T-helper 2 cell treated with Interferon-gamma antibody and Interleukin-4, amounts not matched to agents 5 μg/mL and 100 μg/mL, for 36 hours (primary cell): ENCODE measurements around the gene MED29.
A peak's percentile ranks its signal among the peaks of the same experiment; 100 is the strongest.

Source experiments
- DNase-seq: peaks from one replicate; pipeline ENCODE4 v3.0.0; 2021; ENCODE audit warnings: low spot score
- H3K27ac Mint-ChIP-seq: one replicate; pipeline ENCODE4 v1.8.0; 2021; ENCODE audit warnings: mild to moderate bottlenecking, mixed read lengths
- H3K27me3 Mint-ChIP-seq: one replicate; pipeline ENCODE4 v1.8.0; 2021; ENCODE audit warnings: low read depth, mixed read lengths
- H3K36me3 Mint-ChIP-seq: one replicate; pipeline ENCODE4 v1.8.0; 2021; ENCODE audit warnings: low read depth, mixed read lengths
- H3K4me1 Mint-ChIP-seq: one replicate; pipeline ENCODE4 v1.8.0; 2021; ENCODE audit warnings: low read depth, mixed read lengths
- H3K4me3 Mint-ChIP-seq: one replicate; pipeline ENCODE4 v1.8.0; 2022; ENCODE audit warnings: mild to moderate bottlenecking, moderate library complexity, mixed read lengths
- H3K9me3 Mint-ChIP-seq: one replicate; pipeline ENCODE4 v1.8.0; 2021; ENCODE audit warnings: mixed read lengths

The MED29 gene

GRCh38 chr19:39408392-39409207 is 17.4 kb downstream of the MED29 start:
- peaks cover 36% of the 10 kb centered on the region for H3K4me1 Mint-ChIP-seq
- H3K9me3 Mint-ChIP-seq, result no peaks in the 10 kb centered on the region
- H3K27me3 Mint-ChIP-seq, result peaks cover 4% of the 10 kb centered on the region
- peak overlapping the region; percentile 98 for H3K27ac Mint-ChIP-seq
- peaks cover 38% of the 10 kb centered on the region for H3K36me3 Mint-ChIP-seq
- H3K4me3 Mint-ChIP-seq, result peak overlapping the region; percentile 90
- no peak for DNase-seq

- Mint-ChIP-seq H3K4me3 (peak overlapping the region; percentile 90), H3K4me1 (peaks cover 40% of the 10 kb centered on the region), H3K36me3 (peaks cover 41% of the 10 kb centered on the region), H3K27ac (peak overlapping the region; percentile 98), H3K27me3 (peaks cover 4% of the 10 kb centered on the region), H3K9me3 (no peaks in the 10 kb centered on the region)
- DNase-seq, result peak; percentile 71
Observed at GRCh38 chr19:39409208-39410016, 18.2 kb downstream of the MED29 start.

DNA sequence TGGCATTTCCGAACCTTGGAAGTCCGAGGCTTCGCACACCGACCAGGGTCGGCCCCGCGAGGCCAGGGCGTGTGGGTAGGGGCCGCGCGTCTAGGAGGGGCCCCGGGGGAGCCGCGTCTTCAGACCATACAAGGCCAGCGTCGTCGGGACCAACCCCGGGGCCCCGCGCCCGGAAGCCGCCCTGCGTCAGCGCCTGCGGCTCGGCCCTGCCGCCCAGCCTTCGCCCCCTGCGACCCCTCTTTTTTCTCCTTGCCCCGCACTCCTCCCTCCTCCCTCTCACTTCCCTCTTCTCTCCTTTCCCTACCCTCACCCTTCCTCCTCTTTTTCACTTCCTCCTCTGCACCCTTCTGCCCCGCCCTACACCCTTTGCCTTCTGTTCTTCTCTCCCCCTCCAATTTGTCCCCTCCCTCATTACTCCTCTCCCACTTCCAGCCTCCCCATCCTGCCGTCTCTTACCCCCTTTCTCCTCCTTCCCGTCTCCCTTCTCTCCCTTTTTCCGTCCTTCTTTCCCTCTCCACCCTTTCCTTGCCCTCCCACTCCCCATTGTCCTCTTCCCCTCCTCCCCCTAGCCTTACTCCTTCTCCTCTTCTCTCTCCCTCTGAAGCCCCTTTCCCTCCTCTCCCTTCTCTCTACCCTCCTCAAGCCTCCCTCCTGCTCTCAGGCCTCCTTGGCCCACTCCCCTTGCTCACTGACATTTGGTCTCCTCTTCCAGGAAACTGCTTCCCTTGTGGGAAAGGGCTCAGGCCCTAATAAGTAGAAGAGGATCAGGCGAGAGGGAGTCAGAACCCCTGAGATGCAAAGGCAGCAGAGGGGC is 19.0 kb downstream of the MED29 start:
- peak overlapping the region; percentile 94 for H3K27ac Mint-ChIP-seq
- no peaks in the 10 kb centered on the region for H3K9me3 Mint-ChIP-seq
- H3K36me3 Mint-ChIP-seq, result peaks cover 43% of the 10 kb centered on the region
- peak; percentile 63 for DNase-seq
- peak overlapping the region; percentile 85 for H3K4me3 Mint-ChIP-seq
- H3K4me1 Mint-ChIP-seq, result peaks cover 40% of the 10 kb centered on the region
- peaks cover 4% of the 10 kb centered on the region for H3K27me3 Mint-ChIP-seq

GRCh38 chr19:39410831-39411080 is 19.6 kb downstream of the MED29 start:
- peak overlapping the region; percentile 85 for H3K4me3 Mint-ChIP-seq
- DNase-seq, result no peak
- peaks cover 35% of the 10 kb centered on the region for H3K4me1 Mint-ChIP-seq
- peaks cover 4% of the 10 kb centered on the region for H3K27me3 Mint-ChIP-seq
- peaks cover 43% of the 10 kb centered on the region for H3K36me3 Mint-ChIP-seq
- peak overlapping the region; percentile 94 for H3K27ac Mint-ChIP-seq
- no peaks in the 10 kb centered on the region for H3K9me3 Mint-ChIP-seq

GRCh38 chr19:39411081-39411831 is 20.1 kb downstream of the MED29 start:
- Mint-ChIP-seq H3K9me3 (no peaks in the 10 kb centered on the region), H3K27me3 (peaks cover 4% of the 10 kb centered on the region), H3K36me3 (peaks cover 41% of the 10 kb centered on the region), H3K4me3 (peak overlapping the region; percentile 85), H3K4me1 (peaks cover 31% of the 10 kb centered on the region), H3K27ac (peak overlapping the region; percentile 94)
- DNase-seq, result no peak

DNA sequence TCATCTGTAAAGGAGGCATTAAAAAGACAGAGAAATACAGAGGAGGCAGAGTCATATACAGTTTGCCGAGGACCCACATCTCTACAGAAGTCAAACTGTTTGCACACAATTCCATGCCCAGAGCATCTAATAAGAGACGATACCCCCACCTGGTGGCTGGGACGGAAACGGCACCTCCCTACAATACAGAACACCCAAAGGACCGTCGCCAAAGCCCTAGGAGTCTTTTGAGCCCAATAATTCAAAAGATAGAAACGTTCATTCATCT is 20.6 kb downstream of the MED29 start:
- Mint-ChIP-seq H3K36me3 (peaks cover 41% of the 10 kb centered on the region), H3K4me1 (peaks cover 30% of the 10 kb centered on the region), H3K9me3 (no peaks in the 10 kb centered on the region), H3K4me3 (peak overlapping the region; percentile 85), H3K27me3 (peaks cover 4% of the 10 kb centered on the region), H3K27ac (peak overlapping the region; percentile 94)
- DNase-seq, result peak; percentile 84

GRCh38 chr19:39412100-39412866 is 21.1 kb downstream of the MED29 start, which contains the start of gene PLEKHG2:
Gene PLEKHG2, plus strand, starts transcription at chr19:39412669. Its CDS starts 1,418 bp downstream, at chr19:39414087.
- peak within 1 kb of the TSS; percentile 94 for H3K27ac Mint-ChIP-seq
- H3K36me3 Mint-ChIP-seq, result peaks cover 37% of the 10 kb centered on the region
- no peaks in the 10 kb centered on the region for H3K9me3 Mint-ChIP-seq
- peaks cover 30% of the 10 kb centered on the region for H3K4me1 Mint-ChIP-seq
- H3K27me3 Mint-ChIP-seq, result peaks cover 4% of the 10 kb centered on the region
- peak; percentile 96 for DNase-seq
- H3K4me3 Mint-ChIP-seq, result peak within 1 kb of the TSS; percentile 88

- H3K9me3 Mint-ChIP-seq, result no peaks in the 10 kb centered on the region
- peak overlapping the region; percentile 85 for H3K4me3 Mint-ChIP-seq
- no peak for DNase-seq
- H3K36me3 Mint-ChIP-seq, result peaks cover 33% of the 10 kb centered on the region
- peak overlapping the region; percentile 94 for H3K27ac Mint-ChIP-seq
- H3K4me1 Mint-ChIP-seq, result peaks cover 30% of the 10 kb centered on the region
- peaks cover 4% of the 10 kb centered on the region for H3K27me3 Mint-ChIP-seq
Observed at GRCh38 chr19:39412867-39413271, 21.7 kb downstream of the MED29 start.

GRCh38 chr19:39413272-39413910 is 22.2 kb downstream of the MED29 start:
- H3K4me3 Mint-ChIP-seq, result peak overlapping the region; percentile 88
- peaks cover 28% of the 10 kb centered on the region for H3K36me3 Mint-ChIP-seq
- peaks cover 30% of the 10 kb centered on the region for H3K4me1 Mint-ChIP-seq
- H3K27ac Mint-ChIP-seq, result peak overlapping the region; percentile 94
- peaks cover 4% of the 10 kb centered on the region for H3K27me3 Mint-ChIP-seq
- no peak for DNase-seq
- H3K9me3 Mint-ChIP-seq, result no peaks in the 10 kb centered on the region

- H3K4me1 Mint-ChIP-seq, result peaks cover 30% of the 10 kb centered on the region
- no peaks in the 10 kb centered on the region for H3K9me3 Mint-ChIP-seq
- peak overlapping the region; percentile 88 for H3K4me3 Mint-ChIP-seq
- DNase-seq, result no peak
- peaks cover 4% of the 10 kb centered on the region for H3K27me3 Mint-ChIP-seq
- peaks cover 24% of the 10 kb centered on the region for H3K36me3 Mint-ChIP-seq
- peak overlapping the region; percentile 88 for H3K27ac Mint-ChIP-seq
Observed at GRCh38 chr19:39413911-39414608, 22.9 kb downstream of the MED29 start.

- Mint-ChIP-seq H3K4me3 (no peak overlapping the region), H3K27ac (no peak overlapping the region), H3K4me1 (peaks cover 27% of the 10 kb centered on the region), H3K27me3 (peaks cover 4% of the 10 kb centered on the region), H3K9me3 (no peaks in the 10 kb centered on the region), H3K36me3 (peaks cover 23% of the 10 kb centered on the region)
- DNase-seq, result no peak
Observed at GRCh38 chr19:39415111-39416046, 24.2 kb downstream of the MED29 start.
